ENCODE measurements around the gene FAM193B. TPM values are rescaled to one million over a fixed set of nuclear protein-coding genes. Genes with fewer than 3 reads are reported as not detected.

Gene FAM193B
- total and polyA plus RNA-seq, 2 of the 13 experiments (the other 11 are each of a cell fraction or from before 2014, with no cell fraction given), result 21.2 to 40.9 TPM

DNA sequence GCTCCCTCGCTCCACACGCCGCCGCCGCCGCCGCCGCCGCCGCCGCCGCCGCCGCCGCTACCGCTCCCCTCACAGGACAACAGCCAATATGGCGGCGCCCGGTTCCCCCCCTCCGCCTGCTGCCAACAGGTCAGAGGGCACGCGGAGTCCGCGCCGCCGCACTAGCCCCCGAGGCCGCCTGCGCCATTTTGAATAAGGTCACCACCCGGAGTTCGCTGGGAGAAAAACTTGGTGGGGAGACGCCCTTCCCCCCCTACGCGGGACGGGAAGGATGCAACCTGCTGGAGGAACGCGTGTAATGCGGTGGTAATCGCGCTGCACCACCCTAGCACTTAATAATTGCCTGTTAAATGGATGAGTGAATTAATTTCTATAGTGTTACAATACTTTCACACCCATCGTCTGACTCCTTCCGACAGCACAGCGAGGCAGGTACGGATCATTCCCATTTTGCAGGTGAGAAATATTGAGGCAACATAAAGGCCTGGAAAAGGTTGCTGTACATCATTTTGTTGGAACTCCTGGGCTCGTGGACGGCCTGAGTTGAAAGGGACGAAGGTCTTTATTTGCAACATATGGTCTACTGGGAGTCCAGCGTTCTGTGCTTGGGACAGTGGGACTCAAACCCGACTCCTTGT lies at the start of gene FAM193B (continued):
- TF ChIP-seq, protein P1, sequence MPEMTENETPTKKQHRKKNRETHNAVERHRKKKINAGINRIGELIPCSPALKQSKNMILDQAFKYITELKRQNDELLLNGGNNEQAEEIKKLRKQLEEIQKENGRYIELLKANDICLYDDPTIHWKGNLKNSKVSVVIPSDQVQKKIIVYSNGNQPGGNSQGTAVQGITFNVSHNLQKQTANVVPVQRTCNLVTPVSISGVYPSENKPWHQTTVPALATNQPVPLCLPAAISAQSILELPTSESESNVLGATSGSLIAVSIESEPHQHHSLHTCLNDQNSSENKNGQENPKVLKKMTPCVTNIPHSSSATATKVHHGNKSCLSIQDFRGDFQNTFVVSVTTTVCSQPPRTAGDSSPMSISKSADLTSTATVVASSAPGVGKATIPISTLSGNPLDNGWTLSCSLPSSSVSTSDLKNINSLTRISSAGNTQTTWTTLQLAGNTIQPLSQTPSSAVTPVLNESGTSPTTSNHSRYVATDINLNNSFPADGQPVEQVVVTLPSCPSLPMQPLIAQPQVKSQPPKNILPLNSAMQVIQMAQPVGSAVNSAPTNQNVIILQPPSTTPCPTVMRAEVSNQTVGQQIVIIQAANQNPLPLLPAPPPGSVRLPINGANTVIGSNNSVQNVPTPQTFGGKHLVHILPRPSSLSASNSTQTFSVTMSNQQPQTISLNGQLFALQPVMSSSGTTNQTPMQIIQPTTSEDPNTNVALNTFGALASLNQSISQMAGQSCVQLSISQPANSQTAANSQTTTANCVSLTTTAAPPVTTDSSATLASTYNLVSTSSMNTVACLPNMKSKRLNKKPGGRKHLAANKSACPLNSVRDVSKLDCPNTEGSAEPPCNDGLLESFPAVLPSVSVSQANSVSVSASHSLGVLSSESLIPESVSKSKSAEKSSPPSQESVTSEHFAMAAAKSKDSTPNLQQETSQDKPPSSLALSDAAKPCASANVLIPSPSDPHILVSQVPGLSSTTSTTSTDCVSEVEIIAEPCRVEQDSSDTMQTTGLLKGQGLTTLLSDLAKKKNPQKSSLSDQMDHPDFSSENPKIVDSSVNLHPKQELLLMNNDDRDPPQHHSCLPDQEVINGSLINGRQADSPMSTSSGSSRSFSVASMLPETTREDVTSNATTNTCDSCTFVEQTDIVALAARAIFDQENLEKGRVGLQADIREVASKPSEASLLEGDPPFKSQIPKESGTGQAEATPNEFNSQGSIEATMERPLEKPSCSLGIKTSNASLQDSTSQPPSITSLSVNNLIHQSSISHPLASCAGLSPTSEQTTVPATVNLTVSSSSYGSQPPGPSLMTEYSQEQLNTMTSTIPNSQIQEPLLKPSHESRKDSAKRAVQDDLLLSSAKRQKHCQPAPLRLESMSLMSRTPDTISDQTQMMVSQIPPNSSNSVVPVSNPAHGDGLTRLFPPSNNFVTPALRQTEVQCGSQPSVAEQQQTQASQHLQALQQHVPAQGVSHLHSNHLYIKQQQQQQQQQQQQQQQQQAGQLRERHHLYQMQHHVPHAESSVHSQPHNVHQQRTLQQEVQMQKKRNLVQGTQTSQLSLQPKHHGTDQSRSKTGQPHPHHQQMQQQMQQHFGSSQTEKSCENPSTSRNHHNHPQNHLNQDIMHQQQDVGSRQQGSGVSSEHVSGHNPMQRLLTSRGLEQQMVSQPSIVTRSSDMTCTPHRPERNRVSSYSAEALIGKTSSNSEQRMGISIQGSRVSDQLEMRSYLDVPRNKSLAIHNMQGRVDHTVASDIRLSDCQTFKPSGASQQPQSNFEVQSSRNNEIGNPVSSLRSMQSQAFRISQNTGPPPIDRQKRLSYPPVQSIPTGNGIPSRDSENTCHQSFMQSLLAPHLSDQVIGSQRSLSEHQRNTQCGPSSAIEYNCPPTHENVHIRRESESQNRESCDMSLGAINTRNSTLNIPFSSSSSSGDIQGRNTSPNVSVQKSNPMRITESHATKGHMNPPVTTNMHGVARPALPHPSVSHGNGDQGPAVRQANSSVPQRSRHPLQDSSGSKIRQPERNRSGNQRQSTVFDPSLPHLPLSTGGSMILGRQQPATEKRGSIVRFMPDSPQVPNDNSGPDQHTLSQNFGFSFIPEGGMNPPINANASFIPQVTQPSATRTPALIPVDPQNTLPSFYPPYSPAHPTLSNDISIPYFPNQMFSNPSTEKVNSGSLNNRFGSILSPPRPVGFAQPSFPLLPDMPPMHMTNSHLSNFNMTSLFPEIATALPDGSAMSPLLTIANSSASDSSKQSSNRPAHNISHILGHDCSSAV (CRISPR knock-in tag; IDR thresholded peaks at IDR 0.05; ENCODE audit: borderline replicate concordance), result no peak
- TF ChIP-seq, protein P2, sequence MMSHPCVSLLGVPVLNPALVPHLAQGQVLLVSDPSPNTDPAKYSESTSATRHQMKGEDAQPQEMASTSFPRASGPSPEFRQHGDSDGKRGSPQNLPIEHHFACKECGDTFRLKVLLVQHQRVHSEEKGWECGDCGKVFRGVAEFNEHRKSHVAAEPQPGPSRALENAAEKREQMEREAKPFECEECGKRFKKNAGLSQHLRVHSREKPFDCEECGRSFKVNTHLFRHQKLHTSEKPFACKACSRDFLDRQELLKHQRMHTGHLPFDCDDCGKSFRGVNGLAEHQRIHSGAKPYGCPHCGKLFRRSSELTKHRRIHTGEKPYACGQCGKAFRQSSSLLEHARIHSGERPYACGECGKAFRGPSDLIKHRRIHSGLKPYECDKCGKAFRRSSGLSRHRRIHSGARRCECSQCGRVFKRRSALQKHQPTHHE (CRISPR knock-in tag; IDR thresholded peaks at IDR 0.05; ENCODE audit: borderline replicate concordance), result no peak
- peak; percentile 60; the same call in 1 of the 2 replicates for TF ChIP-seq YEATS2 (CRISPR knock-in tag; IDR thresholded peaks at IDR 0.05; ENCODE audit: borderline replicate concordance)
- TF ChIP-seq ZNF367 (CRISPR knock-in tag; IDR thresholded peaks at IDR 0.05; ENCODE audit: borderline replicate concordance), result no peak
- peak; percentile 50; the same call in 1 of the 2 replicates for TF ChIP-seq ZNF761 (CRISPR knock-in tag; conservative IDR thresholded peaks at IDR 0.05)
- no peak for TF ChIP-seq AKAP8 (CRISPR knock-in tag; IDR thresholded peaks at IDR 0.05)
- TF ChIP-seq ZNF292 (CRISPR knock-in tag; IDR thresholded peaks at IDR 0.05; ENCODE audit: borderline replicate concordance, low read depth), result no peak
- peak; percentile 49 for TF ChIP-seq GATAD2A (CRISPR knock-in tag; IDR thresholded peaks at IDR 0.05)
- TF ChIP-seq, protein P3, sequence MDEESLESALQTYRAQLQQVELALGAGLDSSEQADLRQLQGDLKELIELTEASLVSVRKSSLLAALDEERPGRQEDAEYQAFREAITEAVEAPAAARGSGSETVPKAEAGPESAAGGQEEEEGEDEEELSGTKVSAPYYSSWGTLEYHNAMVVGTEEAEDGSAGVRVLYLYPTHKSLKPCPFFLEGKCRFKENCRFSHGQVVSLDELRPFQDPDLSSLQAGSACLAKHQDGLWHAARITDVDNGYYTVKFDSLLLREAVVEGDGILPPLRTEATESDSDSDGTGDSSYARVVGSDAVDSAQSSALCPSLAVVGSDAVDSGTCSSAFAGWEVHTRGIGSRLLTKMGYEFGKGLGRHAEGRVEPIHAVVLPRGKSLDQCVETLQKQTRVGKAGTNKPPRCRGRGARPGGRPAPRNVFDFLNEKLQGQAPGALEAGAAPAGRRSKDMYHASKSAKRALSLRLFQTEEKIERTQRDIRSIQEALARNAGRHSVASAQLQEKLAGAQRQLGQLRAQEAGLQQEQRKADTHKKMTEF (CRISPR knock-in tag; IDR thresholded peaks at IDR 0.05), result peak; percentile 38; the same call in 1 of the 2 replicates
- TF ChIP-seq MED13 (CRISPR knock-in tag; IDR thresholded peaks at IDR 0.05), result no peak
- TF ChIP-seq SMAD3 (CRISPR knock-in tag; IDR thresholded peaks at IDR 0.05), result 0 out of 2 replicates have a peak, but pooled peaks have one; percentile 23
- no peak for TF ChIP-seq CAMTA2 (CRISPR knock-in tag; IDR thresholded peaks at IDR 0.05; ENCODE audit: borderline replicate concordance)
- no peak for TF ChIP-seq ZNF160 (CRISPR knock-in tag; IDR thresholded peaks at IDR 0.05)
- TF ChIP-seq, protein P4, sequence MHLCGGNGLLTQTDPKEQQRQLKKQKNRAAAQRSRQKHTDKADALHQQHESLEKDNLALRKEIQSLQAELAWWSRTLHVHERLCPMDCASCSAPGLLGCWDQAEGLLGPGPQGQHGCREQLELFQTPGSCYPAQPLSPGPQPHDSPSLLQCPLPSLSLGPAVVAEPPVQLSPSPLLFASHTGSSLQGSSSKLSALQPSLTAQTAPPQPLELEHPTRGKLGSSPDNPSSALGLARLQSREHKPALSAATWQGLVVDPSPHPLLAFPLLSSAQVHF (CRISPR knock-in tag; IDR thresholded peaks at IDR 0.05), result no peak
- TF ChIP-seq ZNF225 (CRISPR knock-in tag; IDR thresholded peaks at IDR 0.05), result no peak
- TF ChIP-seq KAT2B (IDR thresholded peaks at IDR 0.05; ENCODE audit: borderline replicate concordance, low read depth, low read length), result no peak
- TF ChIP-seq NFATC3 (CRISPR knock-in tag; IDR thresholded peaks at IDR 0.05), result no peak
